Upper lobe of left lung (tissue), 4 donors: ENCODE data around the gene CSF2.

Experiments used
- EP300 ChIP-seq, 4 donors: sonication (generic); formaldehyde crosslinking; IDR thresholded peaks; one replicate each; pipeline ENCODE4 v1.5.1; 2017; ENCODE audit warnings: antibody characterized with exemption in 4 of 4, control low read depth in 2 of 4
- POLR2A ChIP-seq, 4 donors: fragments of 450-650 bp; IDR thresholded peaks; one replicate each; pipeline ENCODE4 v1.5.1; 2016 to 2017; ENCODE audit warnings: antibody characterized with exemption in 4 of 4, mild to moderate bottlenecking in 2 of 4

- no peak for TF ChIP-seq POLR2A (IDR thresholded peaks at IDR 0.05)
- no peak for TF ChIP-seq EP300 (IDR thresholded peaks at IDR 0.05)
Observed at GRCh38 chr5:132054031-132054696, 19.4 kb upstream of the CSF2 start.
